ENCODE data around the gene GPR78.

Gene GPR78

DNA sequence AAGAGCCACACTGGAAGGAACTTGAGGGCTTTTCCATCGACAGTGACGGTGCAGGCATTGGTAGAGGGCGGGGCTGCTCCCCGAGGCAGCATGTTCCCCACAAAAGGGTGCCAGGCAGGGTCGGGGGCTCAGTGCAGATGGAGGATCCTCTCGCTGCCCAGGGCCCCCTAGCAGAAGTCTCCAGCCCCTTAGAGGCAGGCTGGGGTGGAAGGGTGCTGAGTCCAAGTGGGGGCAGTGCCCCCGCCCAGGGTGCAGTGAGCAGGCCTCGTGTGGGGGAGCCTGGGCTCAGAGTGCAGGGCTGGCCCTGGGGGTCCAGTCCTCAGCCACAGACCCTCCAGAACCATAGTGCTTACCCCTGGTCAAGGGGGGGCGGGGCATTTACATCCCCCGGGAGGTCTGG, 21.4 kb downstream of the GPR78 start:
- DNase-seq = no peak

DNA sequence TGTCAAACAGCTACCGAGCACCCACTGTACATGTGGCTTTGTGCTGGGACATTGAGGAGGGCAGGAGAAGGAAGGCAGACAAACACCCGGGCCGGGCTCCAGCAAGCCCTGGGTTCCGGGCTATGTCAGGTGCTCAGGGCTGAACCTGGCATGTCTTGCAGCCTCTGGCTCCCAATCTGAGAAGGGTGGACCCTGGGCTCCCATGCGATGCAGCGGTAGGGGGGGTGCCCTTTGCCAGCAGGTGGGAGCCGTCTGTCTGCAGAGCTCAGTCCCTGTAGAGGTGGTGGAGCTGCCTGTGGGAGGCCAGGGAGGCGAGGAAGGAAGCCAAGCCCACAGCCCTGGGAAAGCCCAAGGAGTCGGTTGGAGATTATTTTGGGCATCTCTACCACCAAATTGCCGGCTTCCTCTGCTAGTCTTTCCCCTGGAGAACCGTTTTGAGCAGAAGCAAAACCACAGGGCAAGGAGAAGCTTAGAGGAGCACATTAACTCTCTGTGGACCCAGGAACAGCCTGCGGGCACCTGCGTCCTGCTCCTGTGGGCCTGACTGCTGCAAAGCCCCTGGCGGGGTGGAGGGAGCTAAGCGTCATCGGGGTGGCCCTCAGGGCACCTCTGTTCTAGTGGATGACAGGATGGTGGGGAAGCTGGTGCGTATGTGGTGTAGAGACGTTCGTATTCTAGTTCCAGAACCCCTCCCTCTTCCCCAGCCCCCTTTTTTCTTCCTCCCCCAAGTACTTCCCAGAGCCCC, 22.7 kb downstream of the GPR78 start:
- DNase-seq = no peak

DNA sequence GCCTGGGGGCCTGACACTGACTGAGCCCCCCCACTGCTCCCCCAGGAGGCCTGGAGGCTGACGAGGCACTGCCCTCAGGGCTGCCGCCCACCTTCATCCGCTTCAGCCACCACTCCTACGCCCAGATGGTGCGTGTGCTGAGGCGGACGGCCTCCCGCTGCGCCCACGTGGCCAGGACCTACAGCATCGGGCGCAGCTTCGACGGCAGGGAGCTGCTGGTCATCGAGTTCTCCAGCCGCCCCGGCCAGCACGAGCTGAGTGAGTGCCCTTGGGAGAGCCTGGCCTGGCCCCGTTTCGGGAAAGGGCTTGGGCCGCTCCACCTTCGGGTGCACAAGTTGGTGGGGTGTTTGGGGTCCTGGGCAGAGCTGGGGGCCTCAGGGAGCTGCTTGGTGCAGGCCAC, 23.7 kb downstream of the GPR78 start:
- DNase-seq = no peak

DNA sequence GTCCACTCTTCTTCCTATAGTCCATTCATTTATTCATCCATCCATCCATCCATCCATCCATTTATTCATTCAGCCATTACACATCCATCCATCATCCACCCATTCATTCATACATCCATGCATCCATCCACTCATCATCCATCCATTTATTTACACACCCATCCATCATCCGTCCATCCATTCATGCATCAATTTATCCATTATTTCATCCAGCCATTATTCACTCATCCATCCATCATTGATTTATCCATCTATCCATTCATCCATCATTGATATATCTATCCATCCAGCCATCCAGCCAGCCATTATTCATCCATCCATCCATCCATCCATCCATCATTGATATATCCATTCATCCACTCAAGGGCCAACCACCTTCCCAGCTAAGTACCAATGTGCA, 25.1 kb downstream of the GPR78 start:
- no peak for DNase-seq

DNA sequence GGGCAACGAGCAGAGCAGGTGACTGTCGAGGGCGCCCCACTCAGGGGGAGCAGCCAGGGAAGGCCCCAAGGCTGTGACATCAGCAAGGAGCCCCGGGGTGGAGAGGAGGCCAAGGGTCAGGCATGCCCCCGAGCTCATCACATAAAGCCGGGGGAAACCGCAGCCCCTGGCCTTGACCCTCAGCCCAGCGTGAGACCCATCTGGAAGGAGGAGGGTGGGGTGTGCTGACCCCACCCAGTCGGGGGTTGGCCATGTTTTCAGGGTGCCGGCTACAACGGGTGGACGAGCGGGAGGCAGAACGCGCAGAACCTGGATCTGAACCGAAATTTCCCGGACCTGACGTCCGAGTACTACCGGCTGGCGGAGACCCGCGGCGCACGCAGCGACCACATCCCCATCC, 26.3 kb downstream of the GPR78 start:
- no peak for DNase-seq

DNA sequence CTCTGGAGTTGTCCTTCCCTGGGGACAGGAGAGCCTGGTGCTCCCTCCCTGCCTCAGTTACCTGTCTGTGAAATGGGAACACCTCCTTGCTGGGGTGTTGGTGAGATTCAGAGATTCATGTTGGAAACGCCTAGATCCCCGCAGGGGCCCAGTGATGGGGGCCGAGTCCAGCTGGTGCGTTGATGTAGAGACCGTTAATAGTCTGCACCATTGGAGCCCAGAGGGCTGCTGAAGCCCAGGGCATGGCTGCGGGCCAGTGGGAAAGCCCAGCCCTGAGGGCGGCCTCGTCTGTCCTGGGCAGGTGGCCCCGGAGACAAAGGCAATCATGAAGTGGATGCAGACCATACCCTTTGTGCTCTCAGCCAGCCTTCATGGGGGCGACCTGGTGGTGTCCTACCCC, 26.8 kb downstream of the GPR78 start:
- no peak for DNase-seq

DNA sequence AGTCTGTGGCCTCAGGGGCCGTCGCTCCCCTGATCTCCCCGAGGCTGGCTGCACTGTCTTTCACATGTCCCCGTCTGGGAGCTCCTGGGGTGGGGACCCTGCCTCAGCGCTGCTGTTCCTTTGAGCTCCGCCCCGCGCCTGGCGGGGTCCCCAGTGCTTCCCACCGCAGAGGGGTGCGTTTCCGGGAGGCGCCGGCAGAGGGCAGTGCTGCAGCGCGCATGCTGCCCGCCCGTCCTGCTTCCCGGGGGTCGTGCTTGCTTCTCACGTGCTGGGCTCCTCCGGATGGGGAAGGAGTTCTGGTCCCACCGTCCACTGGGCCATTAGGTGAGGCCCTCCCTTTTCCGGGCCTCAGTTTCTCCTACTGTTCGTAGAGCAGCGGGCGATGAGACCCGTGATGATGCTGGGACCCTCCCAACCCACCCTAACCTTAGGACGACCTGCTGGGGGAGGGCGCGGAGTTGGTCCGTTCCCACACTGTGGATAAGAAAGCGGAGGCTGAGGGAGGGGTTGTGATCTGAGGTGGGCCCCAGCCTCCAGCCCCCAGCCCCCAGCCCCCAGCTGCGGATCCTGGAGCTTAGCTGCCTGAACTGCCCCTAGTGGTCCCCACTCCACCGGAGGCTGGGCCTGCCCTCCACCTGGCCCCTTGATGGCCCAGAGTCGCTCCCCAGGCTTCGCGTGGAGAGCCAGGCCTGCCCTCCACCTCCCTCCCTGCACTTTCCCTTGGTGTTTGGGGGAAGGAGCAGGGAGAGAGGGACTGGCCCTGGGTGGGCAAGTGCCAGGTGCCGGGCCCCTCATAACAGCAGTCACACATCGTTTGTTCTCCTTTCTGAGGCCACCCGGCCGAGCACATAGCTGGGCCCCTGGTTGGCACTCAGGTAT, 27.6 kb downstream of the GPR78 start:
- DNase-seq = no peak

DNA sequence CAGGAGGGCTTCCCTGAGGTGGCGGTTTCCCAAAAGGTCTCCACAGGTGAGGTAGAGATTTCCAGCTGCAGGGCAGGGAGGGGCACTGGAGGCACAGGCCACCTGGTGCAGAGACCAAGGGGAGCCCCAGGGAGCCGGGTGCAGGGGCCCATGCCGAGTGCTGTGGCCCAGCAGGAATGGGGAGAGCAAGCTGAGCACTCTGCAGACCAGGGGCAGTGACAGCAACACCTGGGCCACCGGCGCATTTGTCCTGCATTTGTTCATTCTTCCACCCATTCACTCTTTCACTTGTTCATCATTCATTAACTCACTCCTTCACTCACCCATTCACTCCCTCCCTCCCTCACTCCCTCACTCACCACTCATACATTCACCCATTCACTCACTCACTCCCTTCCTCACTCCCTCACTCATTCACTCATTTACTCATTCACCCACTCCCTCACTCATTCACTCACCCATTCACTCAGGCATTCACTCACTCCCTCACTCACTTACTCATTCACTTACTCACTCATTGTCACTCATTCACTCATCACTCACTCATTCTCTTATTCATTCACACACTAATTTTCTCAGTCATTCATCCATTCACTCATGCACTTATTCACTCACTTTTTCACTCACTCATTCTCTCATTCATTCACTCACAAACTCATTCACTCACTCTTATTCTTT, 28.7 kb downstream of the GPR78 start:
- no peak for DNase-seq

DNA sequence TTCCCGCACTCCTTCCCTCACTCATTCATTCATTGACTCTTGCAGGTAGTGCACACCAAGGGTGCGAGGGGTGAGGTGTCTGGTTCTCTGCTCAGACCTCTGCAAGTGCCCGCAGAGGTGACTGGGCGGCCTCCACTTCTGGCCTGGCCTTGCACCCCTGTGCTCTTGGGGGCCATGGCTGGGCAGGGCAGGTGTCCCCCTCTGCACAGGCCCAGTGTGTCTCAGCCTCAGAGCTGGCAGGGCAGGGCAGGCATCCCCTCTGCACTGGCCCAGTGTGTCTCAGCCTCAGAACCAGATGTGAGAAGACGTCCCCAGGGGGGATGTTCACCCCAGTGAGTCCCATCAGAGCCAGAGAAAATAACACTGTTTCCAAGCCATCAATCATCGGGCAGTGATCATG, 29.2 kb downstream of the GPR78 start:
- DNase-seq = no peak

DNA sequence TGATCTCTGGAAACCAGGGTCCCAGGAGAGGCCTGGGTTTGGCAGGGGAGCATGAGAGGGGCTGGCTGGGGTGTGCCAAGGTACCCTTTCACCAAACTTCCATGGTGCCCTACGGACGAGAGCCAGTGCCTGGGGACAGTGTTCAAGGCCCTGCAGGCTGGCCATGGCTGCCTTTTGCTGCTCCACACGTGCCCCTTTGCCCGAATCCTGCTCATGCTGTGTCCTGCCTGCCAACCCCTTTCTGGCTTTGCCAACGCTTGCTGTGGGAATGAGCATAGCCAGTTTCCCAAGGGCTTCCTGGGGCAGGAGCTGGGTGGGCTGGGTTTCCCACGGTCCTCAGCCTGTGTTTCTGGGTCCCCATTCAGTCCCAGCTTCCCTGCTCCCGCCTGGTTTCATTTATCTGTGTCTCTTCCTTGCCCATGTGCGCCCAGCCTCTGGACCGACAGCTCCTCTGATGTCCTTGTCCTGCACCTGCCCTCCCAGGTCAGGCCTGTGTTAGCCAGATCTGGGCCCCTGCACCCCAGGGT, 29.7 kb downstream of the GPR78 start:
- no peak for DNase-seq

DNA sequence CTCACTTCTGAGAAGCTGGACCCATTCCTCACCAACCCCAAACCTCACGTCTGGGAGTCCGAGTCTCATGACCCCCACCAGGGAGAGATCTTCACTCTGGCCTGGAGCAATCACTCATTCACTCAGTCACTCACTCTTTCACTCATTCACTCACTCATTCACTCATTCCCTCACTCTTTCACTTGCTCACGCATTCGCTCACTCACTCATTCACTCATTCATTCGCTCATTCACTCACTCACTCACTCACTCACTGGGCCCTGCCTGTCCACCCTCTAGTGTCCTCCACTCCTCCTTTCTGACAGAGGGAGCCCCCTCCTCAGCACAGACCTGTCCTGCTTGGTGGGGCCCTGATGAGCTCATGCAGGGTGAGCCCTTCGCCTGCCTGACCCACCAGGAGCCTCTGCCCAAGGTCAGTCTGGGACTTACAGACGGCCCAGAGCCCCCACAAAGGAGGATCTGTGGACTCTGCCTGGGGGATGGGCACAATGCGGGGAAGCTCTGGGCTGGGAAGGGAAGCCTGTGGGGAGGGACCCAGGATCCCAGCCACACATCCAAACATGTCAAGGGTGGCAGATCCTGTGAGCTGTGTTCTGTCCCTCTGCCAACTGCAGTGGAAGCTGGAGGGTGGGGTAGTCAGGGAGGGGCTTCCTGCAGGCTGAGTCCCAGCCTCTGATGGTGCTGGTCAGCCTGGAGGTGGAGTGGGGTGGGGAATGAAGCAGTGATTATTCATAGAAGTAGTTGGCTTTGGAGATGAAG, 30.8 kb downstream of the GPR78 start:
- DNase-seq = no peak

DNA sequence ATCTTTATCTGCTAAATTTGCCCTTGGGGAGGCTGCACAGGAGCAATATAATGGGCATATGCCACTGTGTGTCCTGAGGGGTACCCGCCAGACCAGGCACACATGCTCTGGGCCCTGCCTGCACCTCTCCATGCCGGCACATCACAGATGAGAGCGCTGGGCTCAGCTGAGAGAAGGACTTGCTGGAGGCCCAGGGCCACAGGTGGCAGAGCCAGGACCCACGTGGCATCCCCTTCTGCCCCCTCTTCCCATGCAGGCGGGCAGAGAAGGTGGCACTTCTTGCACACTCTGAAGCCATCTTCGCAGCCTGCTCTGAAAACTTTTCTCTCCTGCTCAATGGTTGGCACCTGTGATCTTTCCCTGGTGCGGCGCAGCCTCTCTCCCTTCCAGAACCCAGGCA, 32.5 kb downstream of the GPR78 start:
- DNase-seq = no peak

DNA sequence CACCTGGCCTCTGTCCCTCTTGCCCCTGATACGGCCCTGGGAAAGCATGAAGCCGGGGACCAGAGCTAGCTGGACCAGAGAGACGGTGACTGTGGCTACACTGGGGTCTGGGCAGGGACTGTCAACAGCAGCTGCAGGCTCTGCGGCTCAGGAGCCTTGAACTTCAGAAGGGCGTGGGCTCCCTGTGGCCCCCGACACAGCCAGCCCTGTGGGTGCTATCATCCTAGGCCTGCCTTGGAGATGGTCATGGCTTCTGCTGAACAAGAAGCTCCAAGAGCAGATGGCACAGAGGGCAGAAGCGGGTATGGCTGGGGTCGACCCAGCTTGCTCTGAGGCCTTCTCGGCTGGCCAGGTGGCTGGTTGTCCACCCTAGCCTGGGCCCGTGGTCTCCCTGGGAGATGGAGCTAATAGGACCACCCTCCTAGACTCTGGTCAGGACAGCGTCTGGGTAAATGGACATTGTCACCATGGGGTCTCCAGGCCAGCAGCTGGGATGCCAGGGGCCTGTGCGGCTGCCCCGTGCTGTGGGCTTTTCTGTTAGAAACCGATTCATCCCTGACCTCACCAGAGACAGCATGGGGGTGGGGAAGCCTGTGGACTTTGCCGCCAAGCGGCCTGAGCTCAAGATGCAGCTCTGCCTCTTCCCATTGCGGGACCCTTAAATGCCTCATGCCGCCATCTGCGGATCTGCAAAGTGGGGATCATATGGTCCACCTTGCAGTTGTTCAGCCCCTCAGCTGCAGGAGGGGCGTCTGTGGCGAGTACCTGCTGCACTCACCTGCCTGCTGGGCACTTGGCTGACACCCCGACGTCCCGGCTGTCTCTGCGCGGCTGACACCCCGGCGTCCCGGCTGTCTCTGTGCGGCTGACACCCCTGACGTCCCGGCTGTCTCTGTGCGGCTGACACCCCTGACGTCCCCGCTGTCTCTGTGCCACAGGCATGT, 33.5 kb downstream of the GPR78 start:
- DNase-seq = no peak

DNA sequence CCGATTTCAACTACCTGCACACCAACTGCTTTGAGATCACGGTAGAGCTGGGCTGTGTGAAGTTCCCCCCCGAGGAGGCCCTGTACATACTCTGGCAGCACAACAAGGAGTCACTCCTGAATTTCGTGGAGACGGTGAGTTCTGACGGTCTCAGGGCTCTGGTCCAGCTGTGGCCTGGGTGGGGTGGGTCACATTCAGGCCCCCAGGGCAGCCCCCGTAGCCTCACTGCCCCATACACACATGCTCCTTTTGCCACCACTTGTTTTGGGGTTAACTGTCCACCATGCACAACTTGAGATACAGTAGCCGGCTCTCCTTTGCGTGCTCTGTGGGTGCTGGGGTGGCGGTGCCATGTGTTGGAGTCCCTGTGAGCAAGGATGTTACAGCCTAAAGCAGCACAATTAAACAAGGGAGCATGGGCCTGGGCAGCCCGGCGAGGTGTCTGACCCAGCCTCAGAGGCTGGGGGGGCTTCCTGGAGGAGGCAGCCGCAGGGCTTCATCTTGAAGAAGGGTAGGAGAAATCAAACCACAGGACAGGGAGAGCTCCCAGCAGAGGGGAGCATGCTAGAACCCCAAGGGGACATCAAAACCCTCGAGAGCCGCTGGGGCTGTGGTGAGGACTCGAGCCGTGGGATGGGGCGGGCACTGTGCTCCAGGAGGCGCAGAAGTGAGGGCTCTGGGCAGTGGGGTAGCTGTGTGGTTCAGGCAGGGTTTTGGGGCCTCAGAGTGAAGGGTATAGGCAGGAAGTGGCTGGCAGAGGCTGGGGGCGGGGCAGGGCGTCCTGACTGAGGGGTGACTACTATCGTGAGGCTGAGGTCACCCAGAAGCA, 34.4 kb downstream of the GPR78 start:
- DNase-seq = no peak

DNA sequence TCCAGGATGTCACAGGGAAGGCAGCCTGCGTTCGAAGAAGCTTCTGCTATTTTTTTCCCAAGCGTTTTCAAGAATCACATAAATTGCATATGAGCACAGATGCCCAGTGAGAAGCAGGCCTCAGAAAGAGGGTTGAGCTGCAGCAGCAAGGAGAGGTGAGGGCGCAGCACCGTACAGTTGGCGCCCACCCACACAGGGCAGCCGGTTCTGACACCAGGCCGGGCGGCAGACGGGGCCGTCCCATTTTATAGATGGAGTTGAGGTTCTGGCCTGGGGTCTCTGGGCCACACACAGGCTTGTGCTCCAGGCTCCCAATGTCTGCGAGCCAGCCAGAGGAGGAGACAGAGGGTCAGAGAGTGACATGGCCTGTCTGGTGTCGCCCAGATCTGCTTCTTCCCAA, 35.2 kb downstream of the GPR78 start:
- no peak for DNase-seq

DNA sequence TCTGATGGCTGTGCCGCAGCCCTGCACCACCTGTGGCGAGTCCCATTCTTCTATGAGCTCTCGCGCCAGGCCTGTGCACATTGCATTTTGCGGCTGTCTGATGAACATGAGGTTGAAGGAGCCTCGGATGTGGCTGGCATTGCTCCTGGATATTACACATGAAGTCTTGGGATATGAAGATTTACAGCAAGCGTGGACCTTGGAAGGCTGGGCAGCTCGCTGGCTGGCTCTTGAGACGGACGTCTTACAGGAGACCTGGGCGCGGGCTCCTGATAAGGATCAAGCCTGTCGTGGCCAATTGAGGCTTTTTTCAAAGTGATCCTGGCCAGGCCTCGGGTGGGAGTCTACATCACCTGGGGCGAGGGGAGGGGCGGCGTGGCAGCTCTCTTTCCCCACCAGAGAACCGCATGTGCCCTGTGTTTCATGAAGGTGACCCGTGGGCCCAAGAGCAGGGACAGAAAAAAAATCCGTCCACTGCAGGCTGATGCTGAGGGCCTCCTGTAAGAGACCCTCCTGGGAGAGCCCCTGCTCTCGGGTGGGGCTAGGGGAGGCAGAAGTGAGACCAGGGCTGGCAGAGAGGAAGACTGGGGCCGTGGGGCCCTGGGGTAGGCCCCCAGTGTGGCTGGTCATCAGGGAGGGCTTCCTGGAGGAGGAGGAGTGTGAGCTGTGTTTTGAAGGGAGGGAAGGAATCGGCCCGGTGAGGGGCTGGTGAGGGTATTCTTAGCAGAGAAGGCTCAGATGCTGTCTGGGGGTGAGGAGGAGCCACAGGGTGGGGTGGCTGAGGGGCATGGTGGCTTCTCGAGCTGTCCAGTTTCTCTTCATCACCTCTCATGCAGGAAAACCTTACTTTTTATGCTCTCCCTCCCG, 36.0 kb downstream of the GPR78 start:
- DNase-seq = no peak

DNA sequence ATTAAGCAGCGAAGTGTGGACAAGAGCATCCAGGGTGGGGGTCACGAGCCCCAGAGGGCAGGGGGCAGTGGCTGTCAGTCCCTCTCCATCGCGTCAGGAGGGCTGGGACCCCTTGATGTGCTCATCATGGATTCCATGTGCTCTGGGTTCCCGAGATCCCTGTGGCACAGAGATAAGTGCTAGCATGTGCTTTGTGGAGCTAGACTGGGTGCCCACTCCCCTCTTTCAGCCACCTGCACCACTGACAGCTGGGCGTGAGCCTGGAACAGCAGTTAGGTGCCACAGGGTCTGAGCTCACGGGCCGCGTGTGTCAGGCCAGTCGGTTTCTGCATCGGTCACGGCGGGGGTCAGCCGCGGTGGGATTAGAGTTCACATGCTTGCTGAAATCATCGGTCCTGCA, 36.6 kb downstream of the GPR78 start:
- DNase-seq = no peak

DNA sequence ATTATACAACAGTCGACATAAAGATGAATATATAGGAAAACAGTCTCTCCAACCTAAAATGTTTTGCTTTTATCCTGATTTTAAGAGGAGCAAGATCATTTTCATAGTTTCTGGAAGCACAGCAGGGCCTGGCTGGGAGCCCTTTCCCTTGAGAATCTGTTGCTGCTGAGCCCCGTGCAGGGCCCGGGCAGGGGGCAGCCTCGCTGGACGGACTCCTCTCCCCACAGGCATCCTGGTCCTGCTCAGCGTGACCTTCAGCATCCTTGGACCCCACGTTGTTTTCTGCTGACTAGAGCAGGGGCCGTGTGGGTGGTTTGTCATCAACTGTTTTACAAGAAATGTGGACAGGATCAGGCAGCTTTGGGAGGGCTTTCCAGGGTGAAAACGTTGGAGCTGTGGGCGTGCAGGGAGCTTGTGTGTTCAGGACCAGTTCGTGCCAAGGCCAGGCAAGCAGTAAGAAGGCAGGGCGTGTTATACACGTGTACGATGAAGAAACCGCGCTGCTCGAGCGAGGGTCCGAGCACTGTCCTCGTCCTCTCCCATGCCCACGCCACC, 37.4 kb downstream of the GPR78 start:
- no peak for DNase-seq

DNA sequence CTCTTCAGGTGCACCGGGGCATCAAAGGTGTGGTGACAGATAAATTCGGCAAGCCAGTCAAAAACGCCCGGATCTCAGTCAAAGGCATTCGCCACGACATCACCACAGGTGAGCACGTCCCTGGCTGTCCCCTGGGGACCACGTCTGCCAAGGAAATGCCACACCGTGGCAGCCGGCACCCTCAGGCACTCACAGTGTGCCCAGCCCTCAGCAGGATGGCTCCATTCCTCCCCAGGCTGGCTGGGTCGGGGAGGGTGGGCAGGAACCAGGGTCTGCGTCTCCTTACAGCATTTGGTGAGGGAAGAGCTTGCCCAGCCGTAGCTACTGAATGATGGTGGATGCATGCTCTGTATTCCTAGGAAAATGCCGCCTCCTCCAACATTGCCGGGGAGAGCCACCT, 38.2 kb downstream of the GPR78 start:
- no peak for DNase-seq

Measured in NCI-H1092 (cell line).